GM19463 (cell line): Measurements from ENCODE around the gene NFAM1.

Experiments
- ATAC-seq: cut with Tn5 transposase; IDR thresholded peaks from one replicate; pipeline ENCODE4 v1.9.1; 2021; ENCODE audit warnings: mild to moderate bottlenecking, moderate library complexity; ENCODE audit not compliant: unreplicated experiment

The NFAM1 gene

GRCh38 chr22:42439821-42440674 lies 7.8 kb upstream of the NFAM1 start:
- no peak for ATAC-seq

- ATAC-seq = no peak
Observed at GRCh38 chr22:42439021-42439567, 6.9 kb upstream of the NFAM1 start.

- ATAC-seq = no peak
Observed at GRCh38 chr22:42438293-42438650, 6.1 kb upstream of the NFAM1 start.

- peak; percentile 58 for ATAC-seq
Observed at GRCh38 chr22:42437488-42438292, 5.5 kb upstream of the NFAM1 start.

GRCh38 chr22:42436404-42436803 lies 4.2 kb upstream of the NFAM1 start:
- no peak for ATAC-seq

- ATAC-seq = no peak
Observed at GRCh38 chr22:42434748-42435425, 2.7 kb upstream of the NFAM1 start.

GRCh38 chr22:42433754-42434682 lies 1.8 kb upstream of the NFAM1 start:
- ATAC-seq = no peak

- ATAC-seq = no peak
Observed at GRCh38 chr22:42432818-42433217, 615 bp upstream of the NFAM1 start.

- no peak for ATAC-seq
Observed at GRCh38 chr22:42431401-42432019, 693 bp downstream of the NFAM1 start.

- no peak for ATAC-seq
Observed at GRCh38 chr22:42430528-42431125, 1.6 kb downstream of the NFAM1 start.

- no peak for ATAC-seq
Observed at GRCh38 chr22:42428760-42429159, 3.4 kb downstream of the NFAM1 start.

- no peak for ATAC-seq
Observed at GRCh38 chr22:42428025-42428424, 4.2 kb downstream of the NFAM1 start.

GRCh38 chr22:42427167-42427566 lies 5.0 kb downstream of the NFAM1 start:
- ATAC-seq = no peak

GRCh38 chr22:42425989-42426355 lies 6.2 kb downstream of the NFAM1 start:
- ATAC-seq = no peak

- ATAC-seq = no peak
Observed at GRCh38 chr22:42425337-42425988, 6.7 kb downstream of the NFAM1 start.

- ATAC-seq = no peak
Observed at GRCh38 chr22:42419243-42419881, 12.8 kb downstream of the NFAM1 start.

- ATAC-seq = no peak
Observed at GRCh38 chr22:42418811-42419242, 13.4 kb downstream of the NFAM1 start.

- no peak for ATAC-seq
Observed at GRCh38 chr22:42417645-42418305, 14.4 kb downstream of the NFAM1 start.
